K562 (cell line): ENCODE data around the gene KPRP. TPM values are rescaled to one million over a fixed set of nuclear protein-coding genes. Genes with fewer than 3 reads are reported as not detected.
A peak's percentile ranks its signal among the peaks of the same experiment; 100 is the strongest.

Experiments used
- ATAC-seq: fragments of 200-7000 bp; cut with Tn5 transposase; 3 replicates; pipeline ENCODE4 v1.9.1; 2020; ENCODE audit warnings: moderate library complexity
- BruUV-seq: library from RNA; stranded (reverse); fragments of 400-500 nt; replicated peaks from 2 replicates; lab custom pipeline; 2021; lab: Mats Ljungman, UMichigan
- CTCF ChIA-PET: fragments of 300-600 bp; formaldehyde crosslinking; extraction: SDS; loops from one replicate; lab custom pipeline; 2021; ENCODE audit warnings: low intra/inter-chr PET ratio; lab: Yijun Ruan, JAX
- POLR2A ChIA-PET: fragments of 300-600, 350-650 bp; sonication (Branson Sonifier 250); formaldehyde crosslinking; extraction: SDS; loops from one replicate; lab custom pipeline; 2021; ENCODE audit warnings: antibody characterized with exemption, inconsistent platforms; lab: Yijun Ruan, JAX
- DNase-seq, 4 experiments: peaks; one replicate each; pipeline versions ENCODE4 v3.0.0 to v3.0.0-alpha.2; 2011 to 2018; ENCODE audit warnings: low spot score in 3 of 4, mixed read lengths in 3 of 4; ENCODE audit errors: extremely low read depth in 1 of 4
- FAIRE-seq: peaks from 2 replicates; lab custom pipeline; 2011; peaks lifted over from hg19 to GRCh38; lab: Jason Lieb, UNC
- H2AFZ ChIP-seq: 2 replicates; pipeline ENCODE4 v1.6.0; 2011; ENCODE audit warnings: low read depth, low read length, control low read depth, inconsistent platforms
- H3K27ac ChIP-seq: fragments of 200-600 bp; 3 replicates; pipeline ENCODE4 v1.8.0; 2011; ENCODE audit warnings: low read depth, mild to moderate bottlenecking, control low read depth, inconsistent platforms, low read length, moderate library complexity, mixed read lengths; ENCODE audit errors: extremely low read depth
- H3K27me3 ChIP-seq, 2 experiments: fragments of 300-600 bp in 1 of 2; 2 replicates in 1 of 2; 3 replicates in 1 of 2; pipeline versions ENCODE4 v1.6.0 to v1.8.0; 2011; ENCODE audit warnings: inconsistent platforms in 2 of 2, low read length in 2 of 2, mild to moderate bottlenecking in 1 of 2, mixed read lengths in 1 of 2, moderate library complexity in 1 of 2; ENCODE audit not compliant: control insufficient read depth in 2 of 2, insufficient read depth in 2 of 2
- H3K36me3 ChIP-seq: fragments of 300-600 bp; 3 replicates; pipeline ENCODE4 v1.8.0; 2011; ENCODE audit warnings: mild to moderate bottlenecking, low read length, inconsistent platforms; ENCODE audit not compliant: control insufficient read depth, insufficient read depth
- H3K4me1 ChIP-seq, 2 experiments: fragments of 200-600 bp in 1 of 2; replicated peaks in 1 of 2; 2 replicates in 1 of 2; 3 replicates in 1 of 2; pipeline versions ENCODE4 v1.5.1 to v1.8.0; 2011; ENCODE audit warnings: inconsistent platforms in 2 of 2, low read length in 2 of 2, mild to moderate bottlenecking in 1 of 2, mixed read lengths in 1 of 2, moderate library complexity in 1 of 2; ENCODE audit not compliant: control insufficient read depth in 2 of 2, insufficient read depth in 2 of 2
- H3K4me2 ChIP-seq: 2 replicates; pipeline ENCODE4 v1.6.1; 2011; ENCODE audit warnings: low read length, control low read depth, inconsistent platforms, mixed read lengths; ENCODE audit not compliant: insufficient read depth
- H3K4me3 ChIP-seq: fragments of 200-600 bp; sonication (generic), shearing (Covaris generic); 2 replicates; pipeline ENCODE4 v1.5.1; 2016; ENCODE audit warnings: control low read depth, inconsistent platforms
- H3K79me2 ChIP-seq: fragments of 200-600 bp; 3 replicates; pipeline ENCODE4 v1.8.0; 2011; ENCODE audit warnings: low read length, inconsistent platforms; ENCODE audit not compliant: control insufficient read depth, insufficient read depth
- H3K9ac ChIP-seq, 2 experiments: 2 replicates each; pipeline versions ENCODE4 v1.6.0 to v1.6.1; 2011; ENCODE audit warnings: low read depth in 2 of 2, low read length in 2 of 2, control low read depth in 1 of 2, inconsistent platforms in 1 of 2, mild to moderate bottlenecking in 1 of 2, mixed read lengths in 1 of 2; ENCODE audit not compliant: insufficient read depth in 1 of 2
- H3K9me1 ChIP-seq: one replicate; pipeline ENCODE4 v1.6.0; 2011; ENCODE audit warnings: inconsistent platforms, mild to moderate bottlenecking, low read length, moderate library complexity; ENCODE audit not compliant: control insufficient read depth, insufficient read depth
- H3K9me3 ChIP-seq: replicated peaks from 2 replicates; pipeline ENCODE4 v1.5.1; 2011; ENCODE audit warnings: low read depth, low read length, inconsistent platforms; ENCODE audit not compliant: control insufficient read depth, insufficient read depth
- H4K20me1 ChIP-seq: replicated peaks from 2 replicates; pipeline ENCODE4 v1.6.1; 2011; ENCODE audit warnings: low read length, inconsistent platforms, mixed read lengths; ENCODE audit not compliant: control insufficient read depth, insufficient read depth
- CEBPG ChIP-seq, 3 experiments: fragments of 200-800 bp in 1 of 3; sonication (Bioruptor generic) in 1 of 3; sonication (generic) in 1 of 3; formaldehyde crosslinking in 1 of 3; IDR thresholded peaks in 2 of 3; conservative IDR thresholded peaks in 1 of 3; 2 replicates each; pipeline versions ENCODE4 v1.6.1 to v1.8.0; 2016 to 2022; ENCODE audit warnings: missing compliant biosample characterization in 2 of 3, missing genetic modification characterization in 2 of 3, mild to moderate bottlenecking in 1 of 3, missing genetic modification reagents in 1 of 3
- NFATC3 ChIP-seq: fragments of 450-650 bp; IDR thresholded peaks from 2 replicates; pipeline ENCODE4 v1.6.1; 2017; ENCODE audit warnings: mild to moderate bottlenecking
- SMARCE1 ChIP-seq: fragments of 450-650 bp; IDR thresholded peaks from 2 replicates; pipeline ENCODE4 v1.7.1; 2016; ENCODE audit warnings: mild to moderate bottlenecking
- ZBTB40 ChIP-seq, 2 experiments: fragments of 450-650 bp in 1 of 2; sonication (generic) in 1 of 2; formaldehyde crosslinking in 1 of 2; IDR thresholded peaks; 2 replicates each; pipeline versions ENCODE4 v1.7.1 to v1.9.0; 2016 to 2022; ENCODE audit warnings: inconsistent platforms in 1 of 2, mild to moderate bottlenecking in 1 of 2, missing genetic modification reagents in 1 of 2
- WGBS: fragments of 100-300 bp; shearing (Covaris generic); methylation state at CpG from one replicate; pipeline ENCODE4 v1.1.6; 2016; ENCODE audit warnings: low coverage, mixed read lengths; ENCODE audit not compliant: insufficient coverage; ENCODE audit errors: missing lambda C conversion rate; 5-methylcytosine and 5-hydroxymethylcytosine counted together
- in situ Hi-C: fragments of 300-500 bp; cut with MboI; formaldehyde crosslinking; loops from 4 replicates; pipeline ENCODE4 v1.15.0; 2018; ENCODE audit warnings: inconsistent platforms, mixed read lengths
- intact Hi-C: fragments of 100-400 bp; cut with micrococcal nuclease; formaldehyde crosslinking; loops from 2 replicates; pipeline ENCODE4 v1.14.2; 2022
- polyA plus RNA-seq, 8 experiments: library from polyadenylated mRNA; depleted of rRNA in 4 of 8; stranded (reverse) in 5 of 8; unstranded in 3 of 8; fragments of >200 nt; fragmentation: Nextera tagmentation in 2 of 8; fragmentation: Illumina TruSeq in 1 of 8; extraction: Ambion mirVana in 2 of 8; extraction: Trizol in 1 of 8; gene quantifications; 2 replicates each; pipeline versions ENCODE4 v1.2.1 to v1.2.3, GENCODE V29; 2011 to 2014; ENCODE audit warnings: inconsistent platforms in 1 of 8, missing spikeins in 1 of 8
- total RNA-seq, 7 experiments: library from RNA; depleted of rRNA in 6 of 7; stranded (reverse); fragments of >200 nt in 6 of 7; fragmentation: Illumina TruSeq in 2 of 7; extraction: Trizol in 2 of 7; gene quantifications; 2 replicates each; pipeline versions ENCODE4 v1.2.1 to v1.2.3, GENCODE V29; 2011 to 2021; ENCODE audit warnings: low replicate concordance in 1 of 7

Gene KPRP
- total and polyA plus RNA-seq, 9 of the 15 experiments (the other 6 are each of a cell fraction or from before 2014, with no cell fraction given): not detected

- Histone ChIP-seq H3K79me2 (no peaks in the 10 kb centered on the region), H3K36me3 (no peaks in the 10 kb centered on the region), H2AFZ (no peak overlapping the region), H3K27ac (no peak overlapping the region), H4K20me1 (no peaks in the 10 kb centered on the region), H3K9me1 (no peaks in the 10 kb centered on the region), H3K9me3 (no peaks in the 10 kb centered on the region), H3K4me2 (no peak overlapping the region), H3K4me1 (no peaks in the 10 kb centered on the region), H3K27me3 (no peaks in the 10 kb centered on the region), H3K4me3 (no peak overlapping the region), H3K9ac (no peak overlapping the region)
- no TSS peak for BruUV-seq
- TF ChIP-seq NFATC3 (no peak), CEBPG (CRISPR knock-in tag; IDR thresholded peaks at IDR 0.05) (no peak), CEBPG (tag; conservative IDR thresholded peaks at IDR 0.05 in 1 of 2, IDR thresholded peaks at IDR 0.05 in 1 of 2) (peak in 1 of 2 experiments; percentile 64; a peak in 2 of 4 replicates)
- in situ Hi-C loops: no loop called here
- WGBS: 1% methylated on average over 8 of the region's 8 CpGs
- POLR2A ChIA-PET: interaction anchor here (0.5 kb wide), 1 partner anchor 1318 kb away, joined by 4 read pairs; no protein-coding TSS in a partner anchor
- CTCF ChIA-PET: no interaction called here
- FAIRE-seq: no peak
- no peak for DNase-seq
- no peak for ATAC-seq
- intact Hi-C loops: no loop called here
These were observed 11.2 kb downstream of the KPRP start for GRCh38 chr1:152768847-152769533.

- no peaks in the 10 kb centered on the region for H3K79me2 ChIP-seq
- no TSS peak for BruUV-seq
- H3K27ac ChIP-seq: no peak overlapping the region
- in situ Hi-C loops (no loop called here), intact Hi-C loops (no loop called here)
- no peaks in the 10 kb centered on the region for H3K9me1 ChIP-seq
- DNase-seq: no peak
- H3K4me3 ChIP-seq: no peak overlapping the region
- H3K4me1 ChIP-seq: no peaks in the 10 kb centered on the region
- no peak overlapping the region for H3K9ac ChIP-seq
- no peak overlapping the region for H2AFZ ChIP-seq
- H4K20me1 ChIP-seq: no peaks in the 10 kb centered on the region
- CTCF ChIA-PET: no interaction called here
- H3K27me3 ChIP-seq: no peaks in the 10 kb centered on the region
- H3K9me3 ChIP-seq: no peaks in the 10 kb centered on the region
- 0% methylated on average over 1 of the region's 1 CpG for WGBS
- H3K4me2 ChIP-seq: no peak overlapping the region
- POLR2A ChIA-PET: no interaction called here
- ATAC-seq: no peak
- no peak for FAIRE-seq
- H3K36me3 ChIP-seq: no peaks in the 10 kb centered on the region
- TF ChIP-seq ZBTB40 (IDR thresholded peaks at IDR 0.05): no peak
- no peak for TF ChIP-seq ZBTB40 (CRISPR knock-in tag; IDR thresholded peaks at IDR 0.05)
- TF ChIP-seq SMARCE1: no peak
These were observed 12.6 kb downstream of the KPRP start for GRCh38 chr1:152770411-152770810.
